GM23338 (cell line): Measurements from ENCODE around the gene TNNT1. TPM values are rescaled to one million over a fixed set of nuclear protein-coding genes. Genes with fewer than 3 reads are reported as not detected.
A peak's percentile ranks its signal among the peaks of the same experiment; 100 is the strongest.

ENCODE experiments used
- ATAC-seq: fragments of 200-7000 bp; cut with Tn5 transposase; 3 replicates; pipeline ENCODE4 v1.9.1; 2020
- DNase-seq: peaks from one replicate; pipeline ENCODE4 v3.0.0-alpha.2; 2015; ENCODE audit warnings: low spot score
- H2AFZ ChIP-seq: fragments of 200-600 bp; sonication (generic); 2 replicates; pipeline ENCODE4 v1.8.0; 2016; ENCODE audit warnings: antibody characterized with exemption, mild to moderate bottlenecking, moderate library complexity
- H3F3A ChIP-seq: fragments of 200-600 bp; sonication (generic); replicated peaks from 2 replicates; pipeline ENCODE4 v1.8.0; 2017; ENCODE audit warnings: antibody characterized with exemption, mixed run types, low read depth
- H3K27ac ChIP-seq: fragments of 200-600 bp; sonication (generic); 2 replicates; pipeline ENCODE4 v1.6.1; 2016; ENCODE audit warnings: low read depth
- H3K27me3 ChIP-seq: fragments of 200-600 bp; sonication (generic); 2 replicates; pipeline ENCODE4 v1.8.0; 2016; ENCODE audit warnings: mild to moderate bottlenecking, mixed run types, moderate library complexity; ENCODE audit not compliant: insufficient read depth
- H3K36me3 ChIP-seq: fragments of 200-600 bp; sonication (generic); 2 replicates; pipeline ENCODE4 v1.8.0; 2016; ENCODE audit warnings: mild to moderate bottlenecking; ENCODE audit not compliant: insufficient read depth
- H3K4me1 ChIP-seq: fragments of 200-600 bp; sonication (generic); 2 replicates; pipeline ENCODE4 v1.8.0; 2016; ENCODE audit warnings: mild to moderate bottlenecking, moderate library complexity; ENCODE audit not compliant: insufficient read depth
- H3K4me2 ChIP-seq: fragments of 200-600 bp; sonication (generic); 2 replicates; pipeline ENCODE4 v1.7.1; 2017; ENCODE audit warnings: mixed run types
- H3K4me3 ChIP-seq: fragments of 200-600 bp; sonication (generic); 2 replicates; pipeline ENCODE4 v1.6.1; 2016; ENCODE audit warnings: mixed run types
- H3K79me2 ChIP-seq: fragments of 200-600 bp; sonication (generic); replicated peaks from 2 replicates; pipeline ENCODE4 v1.8.0; 2017; ENCODE audit warnings: mild to moderate bottlenecking; ENCODE audit not compliant: insufficient read depth
- H3K9me2 ChIP-seq: fragments of 200-600 bp; sonication (generic); 2 replicates; pipeline ENCODE4 v1.8.0; 2017; ENCODE audit not compliant: insufficient read depth
- H4K20me1 ChIP-seq: fragments of 200-600 bp; sonication (generic); replicated peaks from 2 replicates; pipeline ENCODE4 v1.8.0; 2017; ENCODE audit warnings: mild to moderate bottlenecking; ENCODE audit not compliant: insufficient read depth
- H3K27ac Mint-ChIP-seq: 2 replicates; pipeline ENCODE4 v1.8.0; 2020; ENCODE audit warnings: inconsistent platforms, mild to moderate bottlenecking, moderate library complexity, mixed read lengths
- H3K27me3 Mint-ChIP-seq: 3 replicates; pipeline ENCODE4 v1.8.0; 2022; ENCODE audit warnings: low read depth, mild to moderate bottlenecking, moderate library complexity, mixed read lengths, inconsistent platforms; ENCODE audit not compliant: insufficient read depth, poor library complexity
- H3K36me3 Mint-ChIP-seq: 3 replicates; pipeline ENCODE4 v1.8.0; 2021; ENCODE audit warnings: low read depth, mild to moderate bottlenecking, inconsistent platforms, moderate library complexity, mixed read lengths
- H3K4me1 Mint-ChIP-seq: 3 replicates; pipeline ENCODE4 v1.8.0; 2020; ENCODE audit warnings: mild to moderate bottlenecking, inconsistent platforms, mixed read lengths
- H3K4me3 Mint-ChIP-seq: 3 replicates; pipeline ENCODE4 v1.8.0; 2021; ENCODE audit warnings: moderate library complexity, mild to moderate bottlenecking, inconsistent platforms, mixed read lengths
- H3K9me3 Mint-ChIP-seq: 3 replicates; pipeline ENCODE4 v1.8.0; 2020; ENCODE audit warnings: moderate library complexity, mild to moderate bottlenecking, inconsistent platforms, mixed read lengths
- ETS1 ChIP-seq: IDR thresholded peaks from 2 replicates; pipeline ENCODE4 v1.6.1; 2016; ENCODE audit warnings: antibody characterized with exemption
- EZH2 ChIP-seq: fragments of 200-600 bp; sonication (generic); IDR thresholded peaks from one replicate; pipeline ENCODE4 v1.8.0; 2017; ENCODE audit warnings: antibody characterized with exemption, mild to moderate bottlenecking, low read depth; ENCODE audit not compliant: unreplicated experiment
- EZH2phosphoT487 ChIP-seq: fragments of 200-600 bp; sonication (generic); IDR thresholded peaks from one replicate; pipeline ENCODE4 v1.8.1; 2018; ENCODE audit warnings: antibody characterized with exemption; ENCODE audit not compliant: unreplicated experiment
- JUNB ChIP-seq: IDR thresholded peaks from one replicate; pipeline ENCODE4 v1.6.1; 2016; ENCODE audit warnings: antibody characterized with exemption; ENCODE audit not compliant: unreplicated experiment
- NANOG ChIP-seq: IDR thresholded peaks from 2 replicates; pipeline ENCODE4 v1.6.1; 2016; ENCODE audit warnings: antibody characterized with exemption, borderline replicate concordance
- REST ChIP-seq: IDR thresholded peaks from one replicate; pipeline ENCODE4 v1.6.1; 2018; ENCODE audit warnings: antibody characterized with exemption; ENCODE audit not compliant: unreplicated experiment
- STAT1 ChIP-seq: IDR thresholded peaks from one replicate; pipeline ENCODE4 v1.6.1; 2016; ENCODE audit warnings: antibody characterized with exemption; ENCODE audit not compliant: unreplicated experiment
- ZNF114 ChIP-seq: fragments of 250-450 bp; sonication (Bioruptor Pico); IDR thresholded peaks from 2 replicates; pipeline ENCODE4 v1.5.0; 2020; ENCODE audit warnings: mild to moderate bottlenecking, moderate library complexity
- ZNF331 ChIP-seq: fragments of 250-450 bp; sonication (Bioruptor Pico); IDR thresholded peaks from 2 replicates; pipeline ENCODE4 v1.5.0; 2020; ENCODE audit warnings: low read depth, mild to moderate bottlenecking, moderate library complexity
- polyA plus RNA-seq: library from polyadenylated mRNA; unstranded; fragments of >200 nt; fragmentation: Nextera tagmentation; extraction: Ambion mirVana; gene quantifications from 2 replicates; pipeline ENCODE4 v1.2.1, GENCODE V29; 2016
- total RNA-seq: library from RNA; depleted of rRNA; stranded (reverse); fragments of >200 nt; shearing (Covaris generic); gene quantifications from 2 replicates; pipeline ENCODE4 v1.2.3, GENCODE V29; 2014
- TF ChIP-seq, protein P1 (sequence below): fragments of 250-450 bp; sonication (Bioruptor Pico); IDR thresholded peaks from 2 replicates; pipeline ENCODE4 v1.5.0; 2020; ENCODE audit warnings: mild to moderate bottlenecking, moderate library complexity
- TF ChIP-seq, protein P2 (sequence below), 2 experiments: fragments of 200-600 bp in 1 of 2; sonication (generic) in 1 of 2; conservative IDR thresholded peaks; 2 replicates each; pipeline versions ENCODE4 v1.5.1 to v1.6.1; 2016 to 2017; ENCODE audit warnings: antibody characterized with exemption in 2 of 2, low read depth in 2 of 2, mild to moderate bottlenecking in 2 of 2, moderate library complexity in 1 of 2

Gene TNNT1
- total and polyA plus RNA-seq, 2 experiments from 2014 or later = 59.3 to 150 TPM

DNA sequence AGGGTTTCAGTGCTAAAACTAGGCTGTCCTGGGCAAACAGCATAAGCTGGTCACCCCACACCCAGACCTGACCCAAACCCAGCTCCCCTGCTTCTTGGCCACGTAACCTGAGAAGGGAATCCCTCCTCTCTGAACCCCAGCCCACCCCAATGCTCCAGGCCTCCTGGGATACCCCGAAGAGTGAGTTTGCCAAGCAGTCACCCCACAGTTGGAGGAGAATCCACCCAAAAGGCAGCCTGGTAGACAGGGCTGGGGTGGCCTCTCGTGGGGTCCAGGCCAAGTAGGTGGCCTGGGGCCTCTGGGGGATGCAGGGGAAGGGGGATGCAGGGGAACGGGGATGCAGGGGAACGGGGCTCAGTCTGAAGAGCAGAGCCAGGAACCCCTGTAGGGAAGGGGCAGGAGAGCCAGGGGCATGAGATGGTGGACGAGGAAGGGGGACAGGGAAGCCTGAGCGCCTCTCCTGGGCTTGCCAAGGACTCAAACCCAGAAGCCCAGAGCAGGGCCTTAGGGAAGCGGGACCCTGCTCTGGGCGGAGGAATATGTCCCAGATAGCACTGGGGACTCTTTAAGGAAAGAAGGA lies 34.4 kb downstream of the TNNT1 start:
- Histone ChIP-seq H3K27me3 (no peaks in the 10 kb centered on the region), H3K4me2 (no peak overlapping the region), H3F3A (peaks cover 5% of the 10 kb centered on the region; the same call in 1 of the 2 replicates), H3K4me1 (peaks cover 29% of the 10 kb centered on the region), H4K20me1 (peaks cover 30% of the 10 kb centered on the region), H3K4me3 (no peak overlapping the region), H3K79me2 (peaks cover 42% of the 10 kb centered on the region), H3K36me3 (no peaks in the 10 kb centered on the region), H3K27ac (no peak overlapping the region), H2AFZ (no peak overlapping the region), H3K9me2 (no peaks in the 10 kb centered on the region)
- Mint-ChIP-seq H3K27ac (no peak overlapping the region), H3K4me1 (peaks cover 28% of the 10 kb centered on the region), H3K36me3 (peaks cover 2% of the 10 kb centered on the region; the same call in 1 of the 3 replicates), H3K27me3 (peaks cover 12% of the 10 kb centered on the region), H3K9me3 (no peaks in the 10 kb centered on the region; the same call in 2 of the 3 replicates), H3K4me3 (peak overlapping the region; percentile 89; the same call in 1 of the 3 replicates)
- DNase-seq = no peak
- ATAC-seq = no peak
- TF ChIP-seq, protein P1, sequence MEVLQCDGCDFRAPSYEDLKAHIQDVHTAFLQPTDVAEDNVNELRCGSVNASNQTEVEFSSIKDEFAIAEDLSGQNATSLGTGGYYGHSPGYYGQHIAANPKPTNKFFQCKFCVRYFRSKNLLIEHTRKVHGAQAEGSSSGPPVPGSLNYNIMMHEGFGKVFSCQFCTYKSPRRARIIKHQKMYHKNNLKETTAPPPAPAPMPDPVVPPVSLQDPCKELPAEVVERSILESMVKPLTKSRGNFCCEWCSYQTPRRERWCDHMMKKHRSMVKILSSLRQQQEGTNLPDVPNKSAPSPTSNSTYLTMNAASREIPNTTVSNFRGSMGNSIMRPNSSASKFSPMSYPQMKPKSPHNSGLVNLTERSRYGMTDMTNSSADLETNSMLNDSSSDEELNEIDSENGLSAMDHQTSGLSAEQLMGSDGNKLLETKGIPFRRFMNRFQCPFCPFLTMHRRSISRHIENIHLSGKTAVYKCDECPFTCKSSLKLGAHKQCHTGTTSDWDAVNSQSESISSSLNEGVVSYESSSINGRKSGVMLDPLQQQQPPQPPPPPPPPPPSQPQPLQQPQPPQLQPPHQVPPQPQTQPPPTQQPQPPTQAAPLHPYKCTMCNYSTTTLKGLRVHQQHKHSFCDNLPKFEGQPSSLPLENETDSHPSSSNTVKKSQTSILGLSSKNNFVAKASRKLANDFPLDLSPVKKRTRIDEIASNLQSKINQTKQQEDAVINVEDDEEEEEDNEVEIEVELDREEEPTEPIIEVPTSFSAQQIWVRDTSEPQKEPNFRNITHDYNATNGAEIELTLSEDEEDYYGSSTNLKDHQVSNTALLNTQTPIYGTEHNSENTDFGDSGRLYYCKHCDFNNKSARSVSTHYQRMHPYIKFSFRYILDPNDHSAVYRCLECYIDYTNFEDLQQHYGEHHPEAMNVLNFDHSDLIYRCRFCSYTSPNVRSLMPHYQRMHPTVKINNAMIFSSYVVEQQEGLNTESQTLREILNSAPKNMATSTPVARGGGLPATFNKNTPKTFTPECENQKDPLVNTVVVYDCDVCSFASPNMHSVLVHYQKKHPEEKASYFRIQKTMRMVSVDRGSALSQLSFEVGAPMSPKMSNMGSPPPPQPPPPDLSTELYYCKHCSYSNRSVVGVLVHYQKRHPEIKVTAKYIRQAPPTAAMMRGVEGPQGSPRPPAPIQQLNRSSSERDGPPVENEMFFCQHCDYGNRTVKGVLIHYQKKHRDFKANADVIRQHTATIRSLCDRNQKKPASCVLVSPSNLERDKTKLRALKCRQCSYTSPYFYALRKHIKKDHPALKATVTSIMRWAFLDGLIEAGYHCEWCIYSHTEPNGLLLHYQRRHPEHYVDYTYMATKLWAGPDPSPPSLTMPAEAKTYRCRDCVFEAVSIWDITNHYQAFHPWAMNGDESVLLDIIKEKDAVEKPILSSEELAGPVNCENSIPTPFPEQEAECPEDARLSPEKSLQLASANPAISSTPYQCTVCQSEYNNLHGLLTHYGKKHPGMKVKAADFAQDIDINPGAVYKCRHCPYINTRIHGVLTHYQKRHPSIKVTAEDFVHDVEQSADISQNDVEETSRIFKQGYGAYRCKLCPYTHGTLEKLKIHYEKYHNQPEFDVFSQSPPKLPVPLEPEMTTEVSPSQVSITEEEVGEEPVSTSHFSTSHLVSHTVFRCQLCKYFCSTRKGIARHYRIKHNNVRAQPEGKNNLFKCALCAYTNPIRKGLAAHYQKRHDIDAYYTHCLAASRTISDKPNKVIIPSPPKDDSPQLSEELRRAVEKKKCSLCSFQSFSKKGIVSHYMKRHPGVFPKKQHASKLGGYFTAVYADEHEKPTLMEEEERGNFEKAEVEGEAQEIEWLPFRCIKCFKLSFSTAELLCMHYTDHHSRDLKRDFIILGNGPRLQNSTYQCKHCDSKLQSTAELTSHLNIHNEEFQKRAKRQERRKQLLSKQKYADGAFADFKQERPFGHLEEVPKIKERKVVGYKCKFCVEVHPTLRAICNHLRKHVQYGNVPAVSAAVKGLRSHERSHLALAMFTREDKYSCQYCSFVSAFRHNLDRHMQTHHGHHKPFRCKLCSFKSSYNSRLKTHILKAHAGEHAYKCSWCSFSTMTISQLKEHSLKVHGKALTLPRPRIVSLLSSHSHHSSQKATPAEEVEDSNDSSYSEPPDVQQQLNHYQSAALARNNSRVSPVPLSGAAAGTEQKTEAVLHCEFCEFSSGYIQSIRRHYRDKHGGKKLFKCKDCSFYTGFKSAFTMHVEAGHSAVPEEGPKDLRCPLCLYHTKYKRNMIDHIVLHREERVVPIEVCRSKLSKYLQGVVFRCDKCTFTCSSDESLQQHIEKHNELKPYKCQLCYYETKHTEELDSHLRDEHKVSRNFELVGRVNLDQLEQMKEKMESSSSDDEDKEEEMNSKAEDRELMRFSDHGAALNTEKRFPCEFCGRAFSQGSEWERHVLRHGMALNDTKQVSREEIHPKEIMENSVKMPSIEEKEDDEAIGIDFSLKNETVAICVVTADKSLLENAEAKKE (CRISPR knock-in tag) = no peak
- no peak for TF ChIP-seq ZNF114 (CRISPR knock-in tag)
- TF ChIP-seq JUNB = no peak
- TF ChIP-seq, protein P2, sequence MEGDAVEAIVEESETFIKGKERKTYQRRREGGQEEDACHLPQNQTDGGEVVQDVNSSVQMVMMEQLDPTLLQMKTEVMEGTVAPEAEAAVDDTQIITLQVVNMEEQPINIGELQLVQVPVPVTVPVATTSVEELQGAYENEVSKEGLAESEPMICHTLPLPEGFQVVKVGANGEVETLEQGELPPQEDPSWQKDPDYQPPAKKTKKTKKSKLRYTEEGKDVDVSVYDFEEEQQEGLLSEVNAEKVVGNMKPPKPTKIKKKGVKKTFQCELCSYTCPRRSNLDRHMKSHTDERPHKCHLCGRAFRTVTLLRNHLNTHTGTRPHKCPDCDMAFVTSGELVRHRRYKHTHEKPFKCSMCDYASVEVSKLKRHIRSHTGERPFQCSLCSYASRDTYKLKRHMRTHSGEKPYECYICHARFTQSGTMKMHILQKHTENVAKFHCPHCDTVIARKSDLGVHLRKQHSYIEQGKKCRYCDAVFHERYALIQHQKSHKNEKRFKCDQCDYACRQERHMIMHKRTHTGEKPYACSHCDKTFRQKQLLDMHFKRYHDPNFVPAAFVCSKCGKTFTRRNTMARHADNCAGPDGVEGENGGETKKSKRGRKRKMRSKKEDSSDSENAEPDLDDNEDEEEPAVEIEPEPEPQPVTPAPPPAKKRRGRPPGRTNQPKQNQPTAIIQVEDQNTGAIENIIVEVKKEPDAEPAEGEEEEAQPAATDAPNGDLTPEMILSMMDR (conservative IDR thresholded peaks at IDR 0.05; ENCODE audit: low read depth in 2 of 2) = no peak
- no peak for TF ChIP-seq ETS1
- no peak for TF ChIP-seq NANOG
- no peak for TF ChIP-seq REST
- no peak for TF ChIP-seq ZNF331 (CRISPR knock-in tag)
- no peak for TF ChIP-seq EZH2
- no peak for TF ChIP-seq STAT1
- no peak for TF ChIP-seq EZH2phosphoT487
